Body of pancreas (tissue), 4 donors: ENCODE results near the gene RNF157. TPM values are rescaled to one million over a fixed set of nuclear protein-coding genes. Genes with fewer than 3 reads are reported as not detected.
A peak's percentile ranks its signal among the peaks of the same experiment; 100 is the strongest.

ENCODE experiments used
- ATAC-seq: fragments of 150-250 bp; one replicate; pipeline ENCODE4 v1.9.1; 2016
- DNase-seq, 4 donors: peaks; one replicate each; pipeline ENCODE4 v3.0.0-alpha.2; 2019
- H3K27ac ChIP-seq, 4 donors: fragments of 200-600 bp; sonication (generic); 1 replicate in 3 of 4; 2 replicates in 1 of 4; pipeline versions ENCODE4 v1.5.1 to v1.6.1; 2016 to 2019; ENCODE audit warnings: mild to moderate bottlenecking in 1 of 4, mixed read lengths in 1 of 4, moderate library complexity in 1 of 4
- H3K27me3 ChIP-seq, 2 donors: fragments of 200-600 bp; sonication (generic); one replicate each; pipeline ENCODE4 v1.6.0; 2016; ENCODE audit warnings: mild to moderate bottlenecking in 1 of 2
- H3K36me3 ChIP-seq, 2 donors: fragments of 200-600 bp; sonication (generic); replicated peaks in 1 of 2; 2 replicates each; pipeline ENCODE4 v1.5.1; 2016; ENCODE audit warnings: low read depth in 2 of 2; ENCODE audit not compliant: insufficient read depth in 1 of 2
- H3K4me1 ChIP-seq: fragments of 200-600 bp; sonication (generic); one replicate; pipeline ENCODE4 v1.6.0; 2016
- H3K4me3 ChIP-seq, 2 donors: fragments of 200-600 bp; sonication (generic); 1 replicate in 1 of 2; 2 replicates in 1 of 2; pipeline ENCODE4 v1.5.1; 2016 to 2019
- H3K9me3 ChIP-seq, 3 donors: fragments of 200-600 bp; sonication (generic); 1 replicate in 2 of 3; 2 replicates in 1 of 3; pipeline ENCODE4 v1.5.1; 2016
- CTCF ChIP-seq, 7 experiments: fragments of 450-650 bp in 4 of 7; fragments of 200-600 bp in 3 of 7; sonication (generic) in 3 of 7; IDR thresholded peaks; one replicate each; pipeline ENCODE4 v1.5.1; 2016 to 2019; ENCODE audit warnings: antibody characterized with exemption in 7 of 7
- POLR2A ChIP-seq, 3 donors: fragments of 450-650 bp; IDR thresholded peaks; one replicate each; pipeline ENCODE4 v1.6.1; 2016; ENCODE audit warnings: antibody characterized with exemption in 3 of 3, mild to moderate bottlenecking in 2 of 3
- WGBS, 2 donors: methylation state at CpG; one replicate each; pipeline ENCODE4 v1.1.5; 2017; 5-methylcytosine and 5-hydroxymethylcytosine counted together
- intact Hi-C: fragments of 100-400 bp; cut with DNase I; formaldehyde crosslinking; loops from one replicate; pipeline ENCODE4 v1.15.1; 2023
- total RNA-seq, 2 donors: library from RNA; depleted of rRNA; stranded (reverse); fragments of >200 nt; gene quantifications; one replicate each; pipeline ENCODE4 v1.1.0, GENCODE V29; 2016

The RNF157 gene
- total RNA-seq, 2 donors from 2014 or later = 4.7 to 29.3 TPM

DNA sequence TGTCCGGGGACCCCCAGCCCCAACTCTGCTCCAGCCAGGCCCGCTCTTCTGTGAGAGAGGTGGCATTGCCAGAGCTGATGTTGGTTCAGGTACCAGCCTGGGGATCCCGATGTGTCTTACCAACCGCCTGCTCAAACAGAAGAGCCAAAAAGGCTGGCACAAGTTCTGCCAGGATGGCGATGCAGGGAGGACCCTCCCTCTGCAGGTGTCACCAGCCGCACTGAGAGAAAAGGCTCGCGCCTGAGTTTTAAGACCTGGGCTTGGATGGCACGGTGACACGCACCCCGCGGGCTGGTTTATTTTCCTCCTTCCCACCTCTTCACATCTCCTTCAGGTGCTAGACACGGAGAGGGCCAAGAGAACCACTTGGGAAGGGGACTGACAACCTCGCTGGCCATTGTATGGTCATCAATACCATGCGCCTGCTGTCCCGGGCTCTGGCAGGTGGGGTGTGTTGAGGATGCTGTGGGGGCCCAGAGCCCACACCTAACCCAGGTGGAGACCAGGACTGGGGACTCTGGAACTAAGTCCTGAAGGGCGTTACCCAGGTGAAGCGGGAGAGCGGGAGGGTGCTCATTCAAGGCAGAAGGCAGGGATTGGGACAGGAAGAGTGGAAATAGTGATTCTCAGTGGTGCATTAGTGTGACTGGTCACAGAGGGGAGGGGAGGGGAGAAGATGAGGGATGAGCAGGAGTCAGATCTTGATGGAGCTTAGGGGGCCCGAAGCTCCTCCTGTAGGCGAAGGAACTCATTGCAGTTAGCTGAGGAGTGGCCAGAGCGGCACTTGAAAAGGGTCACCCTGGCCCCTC is 115.5 kb downstream of the RNF157 start:
- Histone ChIP-seq H3K4me3 (no peak overlapping the region), H3K9me3 (no peaks in the 10 kb centered on the region), H3K4me1 (peaks cover 12% of the 10 kb centered on the region), H3K27me3 (peaks cover 0 to 4% of the 10 kb centered on the region in 2 donors), H3K27ac (no peak overlapping the region), H3K36me3 (no peaks in the 10 kb centered on the region)
- DNase-seq = no peak
- TF ChIP-seq CTCF (IDR thresholded peaks at IDR 0.05) = peak in 1 of 7 experiments; percentile 5
- no peak for TF ChIP-seq POLR2A (IDR thresholded peaks at IDR 0.05)
- ATAC-seq = no peak
- intact Hi-C loops = loop anchor here (5.0 kb wide), 1 partner anchor 158 kb away; no protein-coding TSS in a partner anchor
- 81 to 86% methylated on average over 14 to 21 of the region's 22 CpGs for WGBS, 2 donors

DNA sequence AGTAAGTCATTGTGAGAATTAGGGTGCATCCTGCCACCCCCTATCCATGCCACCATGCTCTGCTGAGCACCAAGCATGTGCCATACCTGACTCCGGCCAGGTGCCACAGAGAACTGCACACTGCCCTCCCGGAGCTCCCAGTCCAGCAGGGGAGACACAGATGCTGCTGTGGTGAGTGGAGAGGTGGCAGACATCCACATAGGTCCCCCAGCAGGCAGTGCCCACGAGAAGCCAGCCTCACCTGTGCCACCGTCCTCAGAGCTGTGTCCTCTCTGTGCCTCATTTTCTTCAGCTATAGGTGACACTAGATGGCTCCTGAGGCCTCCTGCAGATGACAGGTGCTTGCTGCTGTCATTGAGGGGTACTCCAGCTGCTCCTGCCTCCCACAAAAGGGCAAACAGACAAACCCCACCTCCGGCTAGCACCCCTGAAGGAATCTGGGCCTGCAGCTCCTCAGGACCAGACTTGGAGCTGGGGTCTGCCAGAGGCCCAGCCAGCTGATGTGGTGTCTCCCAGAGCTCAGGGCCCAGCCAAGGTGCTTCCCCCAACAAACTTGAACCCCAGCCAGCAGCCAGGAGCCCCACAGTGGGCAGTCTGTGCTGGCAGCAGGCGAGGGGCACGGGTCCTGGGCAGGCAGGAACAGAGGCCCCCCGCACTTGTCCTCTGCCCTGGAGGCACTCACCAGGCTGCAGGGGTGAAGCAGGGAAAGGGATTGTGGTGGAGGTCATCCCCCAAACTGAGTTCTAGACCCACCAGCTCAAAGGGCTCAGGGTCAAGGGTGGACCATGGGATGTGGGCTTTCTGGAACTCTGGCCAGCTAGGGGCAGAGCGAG is 116.3 kb downstream of the RNF157 start:
- DNase-seq = no peak
- no peak overlapping the region for H3K4me3 ChIP-seq
- no peak for TF ChIP-seq CTCF (IDR thresholded peaks at IDR 0.05)
- no peak for TF ChIP-seq POLR2A (IDR thresholded peaks at IDR 0.05)
- intact Hi-C loops = loop anchor here (5.0 kb wide), 1 partner anchor 158 kb away; no protein-coding TSS in a partner anchor
- H3K36me3 ChIP-seq = no peaks in the 10 kb centered on the region
- no peaks in the 10 kb centered on the region for H3K9me3 ChIP-seq
- peaks cover 0 to 4% of the 10 kb centered on the region in 2 donors for H3K27me3 ChIP-seq
- H3K27ac ChIP-seq = no peak overlapping the region
- peaks cover 12% of the 10 kb centered on the region for H3K4me1 ChIP-seq
- 60 to 67% methylated on average over 6 to 8 of the region's 9 CpGs for WGBS, 2 donors
- ATAC-seq = no peak

DNA sequence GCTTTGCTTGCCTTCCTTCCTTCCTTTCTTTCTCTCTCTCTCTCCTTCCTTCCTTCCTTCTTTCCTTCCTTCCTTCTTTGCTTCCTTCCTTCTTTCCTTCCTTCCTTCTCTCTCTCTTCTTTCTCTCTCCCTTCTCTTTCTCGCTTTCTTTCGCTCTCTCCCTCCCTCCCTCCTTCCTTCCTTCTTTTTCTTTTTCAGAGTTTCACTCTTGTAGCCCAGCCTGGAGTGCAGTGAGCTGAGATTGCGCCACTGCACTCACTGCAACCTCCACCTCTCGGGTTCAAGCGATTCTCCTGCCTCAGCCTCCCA is 117.1 kb downstream of the RNF157 start:
- H3K27me3 ChIP-seq = peaks cover 0 to 4% of the 10 kb centered on the region in 2 donors
- WGBS, 2 donors = 72 to 80% methylated on average over 5 of the region's 5 CpGs
- intact Hi-C loops = loop anchor here (5.0 kb wide), 1 partner anchor 159 kb away; no protein-coding TSS in a partner anchor
- ATAC-seq (no peak), DNase-seq (no peak)
- TF ChIP-seq POLR2A (IDR thresholded peaks at IDR 0.05) (no peak), CTCF (IDR thresholded peaks at IDR 0.05) (no peak)
- H3K4me1 ChIP-seq = peaks cover 12% of the 10 kb centered on the region
- no peaks in the 10 kb centered on the region for H3K36me3 ChIP-seq
- H3K9me3 ChIP-seq = no peaks in the 10 kb centered on the region
- H3K4me3 ChIP-seq = no peak overlapping the region
- H3K27ac ChIP-seq = no peak overlapping the region

GRCh38 chr17:76122431-76123190 is 117.7 kb downstream of the RNF157 start:
- Histone ChIP-seq H3K9me3 (no peaks in the 10 kb centered on the region), H3K27ac (no peak overlapping the region), H3K4me1 (peaks cover 12% of the 10 kb centered on the region), H3K4me3 (no peak overlapping the region), H3K36me3 (no peaks in the 10 kb centered on the region), H3K27me3 (peaks cover 0 to 4% of the 10 kb centered on the region in 2 donors)
- WGBS, 2 donors = 86 to 89% methylated on average over 18 to 22 of the region's 24 CpGs
- ATAC-seq (no peak), DNase-seq (no peak)
- intact Hi-C loops = loop anchor here (5.0 kb wide), 1 partner anchor 160 kb away; no protein-coding TSS in a partner anchor
- TF ChIP-seq POLR2A (IDR thresholded peaks at IDR 0.05) (no peak), CTCF (IDR thresholded peaks at IDR 0.05) (no peak)
